GM18508 (cell line): ENCODE results near the gene AP1S2.
"Not testable (repeated sequence)": the region's sequence is repeated elsewhere in the genome, so short reads cannot be mapped to it uniquely, and the experiment has no call there.

Experiments used
- ATAC-seq: cut with Tn5 transposase; IDR thresholded peaks from one replicate; pipeline ENCODE4 v1.9.1; 2021; ENCODE audit warnings: moderate number of reproducible peaks; ENCODE audit not compliant: insufficient read depth, unreplicated experiment

Gene AP1S2

DNA sequence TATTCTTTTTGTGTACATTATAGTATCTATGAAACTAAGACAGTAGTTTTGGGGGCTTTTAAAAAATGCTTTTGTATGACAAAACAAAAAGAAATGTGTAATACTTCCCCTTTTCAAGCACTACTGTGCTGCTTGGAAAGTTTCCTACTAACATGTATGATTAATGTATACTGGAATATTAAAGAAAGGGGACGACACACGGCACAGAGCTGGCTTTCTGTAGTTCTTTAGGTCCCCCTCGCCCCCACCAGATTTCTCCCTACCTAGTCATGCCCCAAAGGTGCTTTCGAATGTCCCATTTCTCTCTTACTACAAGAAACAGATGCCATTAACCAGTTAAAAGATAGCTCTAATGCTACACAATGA, 1.6 kb upstream of the AP1S2 start:
- ATAC-seq: no peak

DNA sequence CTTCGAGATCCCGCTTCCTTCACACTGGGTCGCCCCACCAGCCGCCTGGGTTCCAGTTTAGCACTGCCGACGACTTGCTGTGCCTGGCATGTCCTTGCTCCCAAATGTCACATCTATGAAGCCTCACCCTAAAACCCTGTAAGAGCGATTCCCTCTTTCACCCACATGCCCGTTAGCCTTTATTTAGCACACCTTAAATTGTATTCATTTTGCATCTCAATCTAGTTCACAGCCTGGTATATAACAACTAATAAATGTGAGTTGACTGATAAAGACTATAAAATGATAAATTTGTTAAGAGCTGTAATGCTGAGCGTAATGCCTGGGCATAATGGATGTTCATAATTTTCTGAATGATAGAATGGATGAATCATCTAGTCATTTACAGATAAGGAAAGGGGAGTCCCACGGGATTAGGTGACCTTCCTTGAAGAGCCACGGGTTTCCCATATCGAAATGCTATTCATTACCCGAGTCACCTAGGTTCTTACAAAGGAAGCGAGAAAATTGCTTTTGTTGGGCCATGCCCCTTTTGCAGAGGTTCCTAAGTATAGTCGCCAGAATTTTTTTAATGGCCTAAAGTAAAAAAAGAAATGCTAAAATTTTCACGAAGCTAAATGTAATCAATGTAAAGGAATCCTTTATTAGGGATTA, 1.1 kb upstream of the AP1S2 start:
- ATAC-seq: no peak

DNA sequence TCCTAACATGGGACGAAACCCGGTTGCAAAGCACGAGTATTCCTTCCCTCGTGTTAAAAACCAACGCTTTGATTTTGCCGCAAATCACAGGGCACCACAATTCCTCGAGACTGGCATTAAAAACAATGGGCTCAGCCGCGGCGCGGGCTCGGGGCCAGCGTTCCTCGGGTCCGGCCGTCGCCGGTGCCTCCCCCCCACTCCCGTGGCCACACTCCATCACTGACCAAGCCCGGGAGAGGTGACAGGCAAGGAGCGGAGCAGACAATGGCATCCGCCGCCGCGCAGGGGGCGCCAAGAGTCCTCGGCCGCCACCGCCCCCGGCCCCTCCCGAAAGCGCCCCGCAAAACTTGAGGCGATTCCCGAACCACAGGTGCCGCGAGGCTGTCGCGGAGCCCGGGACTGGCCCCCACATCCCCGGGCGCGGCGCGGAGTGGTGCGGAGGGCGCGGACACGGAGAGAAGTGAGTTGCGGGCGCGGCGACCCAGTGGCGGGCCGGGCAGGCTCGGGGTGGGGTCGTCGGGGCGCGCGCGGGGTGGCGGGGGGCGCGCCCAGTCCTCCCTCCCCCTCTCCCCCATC, 445 bp downstream of the AP1S2 start:
- ATAC-seq: no peak

DNA sequence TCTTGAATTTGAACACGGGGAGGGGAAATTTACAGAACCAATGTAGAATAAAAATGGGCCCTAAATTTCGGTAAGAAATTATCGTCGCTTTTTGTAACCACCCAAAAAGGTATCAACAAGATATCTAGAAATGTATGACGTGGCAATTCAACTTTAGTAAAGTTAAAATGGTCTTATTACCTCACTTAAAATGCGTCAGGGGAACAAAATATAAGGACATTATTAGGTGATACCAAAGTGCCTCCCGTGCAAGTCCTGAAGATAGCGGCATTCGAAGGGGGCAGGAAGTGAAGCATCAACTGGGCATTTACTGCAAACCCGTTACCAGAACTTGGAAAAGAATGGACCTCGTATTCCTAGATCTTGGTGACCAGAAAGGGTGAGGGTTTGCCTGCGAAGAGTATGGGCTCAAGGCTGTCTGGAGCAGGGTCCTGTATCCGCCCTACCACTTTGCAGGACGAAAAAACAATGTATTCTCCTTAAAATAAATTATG, 980 bp downstream of the AP1S2 start:
- no peak for ATAC-seq

DNA sequence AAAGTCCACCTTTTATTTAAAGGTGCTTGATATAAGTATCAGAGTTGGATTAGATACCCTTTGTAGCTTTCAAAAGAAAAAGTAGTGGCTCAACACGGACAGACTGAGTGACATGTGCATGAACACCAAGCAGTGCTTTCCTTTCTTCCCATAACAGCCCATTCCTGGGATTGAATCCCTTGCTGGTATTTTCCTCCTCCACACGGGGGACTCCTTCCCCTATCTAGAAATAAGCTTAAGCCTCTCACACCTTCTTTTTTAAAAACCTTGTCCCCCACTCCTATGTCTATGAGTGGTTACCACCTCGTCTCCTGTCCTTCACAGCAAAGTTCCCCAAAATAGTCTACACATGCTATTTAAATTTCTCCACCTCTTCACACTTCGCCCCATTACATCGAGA, 5.1 kb downstream of the AP1S2 start:
- ATAC-seq: no peak

DNA sequence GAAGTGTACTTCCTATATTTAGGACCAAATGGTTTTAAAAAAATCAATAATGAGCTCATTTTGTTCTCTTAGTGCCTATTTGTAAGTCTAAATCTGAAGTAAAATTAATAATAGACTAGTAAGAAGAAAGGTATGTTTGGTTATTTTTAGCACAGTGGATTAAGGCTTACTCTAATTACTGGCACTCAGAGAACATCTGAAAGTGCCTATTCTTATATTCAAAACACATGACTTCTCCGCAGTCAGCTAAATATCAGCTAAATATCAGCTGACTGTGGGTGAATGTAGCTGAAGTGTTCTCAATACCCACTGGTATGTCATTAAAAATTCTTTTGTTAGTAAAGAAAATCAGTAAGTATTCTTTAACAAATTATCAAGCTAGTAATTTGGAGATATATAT, 6.0 kb downstream of the AP1S2 start:
- no peak for ATAC-seq

DNA sequence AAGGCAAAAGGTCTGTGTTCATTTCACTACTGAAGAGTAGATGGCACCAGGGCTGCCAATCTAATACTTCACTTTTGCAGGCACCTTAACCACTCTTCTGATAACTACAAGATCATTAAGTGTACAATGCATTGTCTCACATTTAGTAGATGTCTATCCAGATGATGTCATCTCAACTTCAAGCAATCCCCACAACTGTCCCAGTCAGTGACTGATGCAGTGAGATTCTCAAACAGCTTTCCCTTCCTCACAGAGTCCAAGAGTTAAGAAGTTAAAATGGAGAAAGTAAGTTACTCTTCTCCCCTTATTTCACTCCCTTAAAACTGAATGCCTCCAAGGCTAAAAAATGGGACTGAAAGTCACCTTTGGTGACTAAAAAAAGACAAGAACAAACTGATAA, 10.7 kb downstream of the AP1S2 start:
- ATAC-seq: no peak

DNA sequence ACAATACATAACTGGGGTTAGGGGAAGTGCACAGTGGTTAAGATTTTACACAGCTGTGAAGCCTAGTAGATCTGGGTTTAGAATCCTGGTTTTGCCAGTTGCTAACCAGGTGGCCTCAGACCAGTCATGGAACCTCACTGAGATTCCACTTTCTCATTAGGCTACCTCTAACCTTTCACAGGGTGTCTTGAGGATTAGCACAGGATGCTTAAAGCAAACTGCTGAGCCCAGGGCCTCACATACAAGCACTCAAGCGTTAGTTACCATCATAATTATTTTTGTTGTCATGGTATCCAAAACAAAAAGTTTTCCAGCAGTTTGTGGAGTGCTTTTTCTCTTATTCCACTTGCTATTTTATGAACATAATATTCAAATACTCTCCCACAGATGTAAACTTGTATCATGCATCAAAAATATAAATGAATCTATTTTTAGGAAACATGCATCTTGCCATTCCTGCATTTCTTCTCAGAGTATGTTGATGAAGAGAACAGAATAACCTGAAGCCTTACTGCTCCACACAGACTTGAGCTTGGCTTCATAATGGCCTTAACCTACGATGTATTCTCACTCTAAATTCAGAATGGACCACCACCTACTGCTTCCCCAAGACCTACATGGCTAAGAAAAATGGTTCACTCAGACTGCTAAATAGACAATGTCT, 12.6 kb downstream of the AP1S2 start:
- ATAC-seq: no peak

DNA sequence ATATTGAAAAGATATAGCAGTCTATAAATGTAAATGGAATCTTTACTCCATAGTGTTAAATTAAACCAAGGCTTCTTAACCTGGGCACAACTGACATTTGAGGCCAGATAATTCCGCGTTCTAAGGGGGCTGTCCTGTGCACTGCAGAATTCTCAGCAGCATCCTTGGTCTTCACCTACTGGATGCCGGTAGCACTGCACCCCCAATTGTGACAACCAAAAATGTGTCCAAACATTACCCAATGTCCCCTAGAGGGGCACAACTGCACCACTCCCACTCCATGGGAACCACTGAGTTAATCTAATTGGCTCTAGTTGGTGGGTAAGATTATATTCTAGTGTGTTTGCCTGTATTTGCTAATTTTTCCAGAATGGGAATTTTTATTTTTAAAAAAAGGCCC, 16.6 kb downstream of the AP1S2 start:
- no peak for ATAC-seq

DNA sequence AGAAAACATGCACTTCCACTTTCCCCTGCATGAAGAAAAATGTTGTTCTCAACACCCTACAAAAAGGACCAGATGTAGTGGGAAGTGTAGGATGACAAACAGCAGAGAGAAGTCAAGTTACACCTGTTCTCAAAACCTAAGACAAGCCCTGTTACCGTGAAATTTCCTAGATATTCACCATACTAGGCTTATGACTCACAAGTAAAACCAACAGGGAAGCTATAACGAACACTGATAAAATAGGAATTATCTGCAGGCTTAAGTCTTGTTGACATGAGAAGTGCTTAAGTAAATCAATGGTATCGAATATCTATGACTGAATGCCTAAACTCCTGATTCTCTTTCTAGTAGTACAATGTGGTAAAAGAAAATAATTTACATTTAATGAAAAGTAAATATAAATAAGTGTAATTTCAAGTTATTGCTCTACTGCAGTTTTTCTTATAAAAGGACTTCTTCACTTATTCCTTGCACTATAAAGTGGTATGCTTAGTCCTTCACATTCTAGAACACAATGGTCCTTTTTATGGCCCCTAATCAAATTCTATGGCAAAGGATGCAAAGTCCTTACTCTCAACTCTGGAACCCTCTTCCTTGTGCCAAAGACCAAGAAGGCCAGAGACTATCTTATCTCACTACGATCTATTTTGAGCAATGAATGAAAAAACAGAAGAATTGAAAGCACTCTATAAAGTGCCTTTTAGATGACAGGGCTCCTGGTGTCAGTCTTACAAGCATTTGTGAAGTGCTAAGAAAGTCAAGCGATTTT, 19.6 kb downstream of the AP1S2 start:
- ATAC-seq: no peak

DNA sequence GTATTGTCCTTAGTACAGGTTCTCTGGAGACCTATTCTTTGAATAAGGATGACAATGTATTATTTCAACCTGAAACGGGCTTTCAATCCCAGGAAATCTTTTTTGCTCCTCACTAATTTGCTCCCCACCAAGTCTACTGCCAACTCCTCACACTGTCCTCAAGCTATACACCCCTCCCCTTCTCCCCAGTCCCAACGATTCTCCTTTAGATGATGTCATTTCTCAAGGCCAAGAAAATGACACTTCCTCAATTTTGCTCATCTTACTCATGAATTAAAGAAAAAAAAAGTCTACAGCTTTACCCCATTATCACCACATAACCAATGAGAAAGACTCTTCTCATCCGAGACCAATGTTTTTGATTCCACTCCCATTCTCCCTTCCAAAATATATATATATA, 20.6 kb downstream of the AP1S2 start:
- ATAC-seq: no peak

DNA sequence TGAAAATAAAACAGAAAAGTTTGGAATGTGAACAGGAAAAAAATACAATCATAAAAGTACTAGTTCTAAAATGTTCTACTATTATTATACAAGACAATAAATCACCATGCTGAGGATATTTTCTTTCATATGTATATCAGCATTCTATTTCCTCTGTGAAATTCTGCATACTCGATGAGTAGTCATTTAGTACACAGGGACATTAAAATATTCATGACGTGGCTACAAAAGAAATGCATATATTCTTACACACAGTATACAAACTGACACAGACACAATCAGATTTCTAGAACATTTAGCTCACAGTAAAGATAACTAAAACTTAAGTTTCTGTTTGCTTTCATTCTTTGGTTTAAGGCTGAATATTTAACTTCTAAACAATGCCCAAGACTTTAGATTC, 23.3 kb downstream of the AP1S2 start:
- ATAC-seq: not testable (repeated sequence)

DNA sequence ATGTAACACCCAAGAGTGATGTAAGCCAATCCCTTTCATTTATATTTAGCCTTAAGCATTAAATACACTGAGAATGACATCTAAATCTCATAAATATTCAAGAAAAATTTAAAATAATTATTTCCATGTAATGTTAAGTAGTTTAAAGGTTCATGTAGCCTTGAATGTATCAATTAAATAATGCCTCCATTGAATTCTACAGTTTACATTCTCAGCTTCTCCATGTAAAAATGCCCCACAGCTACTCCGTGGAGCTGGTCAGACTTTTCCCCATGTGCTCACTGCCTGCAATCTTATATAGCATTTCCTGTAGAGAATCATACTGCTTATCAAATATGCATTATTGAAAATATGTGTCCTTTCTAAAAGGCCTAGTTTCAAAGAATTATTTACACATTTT, 25.4 kb downstream of the AP1S2 start:
- no peak for ATAC-seq

DNA sequence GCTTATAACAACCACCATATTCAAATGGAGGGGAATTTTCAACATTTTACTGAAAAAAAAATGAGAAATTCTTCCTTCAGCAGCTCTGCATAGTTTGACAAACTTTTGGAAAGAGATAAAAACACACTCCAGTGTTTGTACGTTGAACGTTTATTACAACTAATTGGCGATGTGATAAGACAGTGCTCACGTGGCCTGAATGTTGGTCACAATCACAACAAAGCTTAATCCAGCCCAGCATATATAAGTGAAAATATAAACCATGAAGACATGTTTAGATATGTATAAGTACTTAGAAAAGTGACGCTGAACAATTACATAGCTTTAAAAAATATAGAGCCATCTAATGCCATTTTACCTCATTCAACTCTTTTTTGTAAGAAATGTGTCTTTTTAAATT, 28.7 kb downstream of the AP1S2 start:
- ATAC-seq: no peak

DNA sequence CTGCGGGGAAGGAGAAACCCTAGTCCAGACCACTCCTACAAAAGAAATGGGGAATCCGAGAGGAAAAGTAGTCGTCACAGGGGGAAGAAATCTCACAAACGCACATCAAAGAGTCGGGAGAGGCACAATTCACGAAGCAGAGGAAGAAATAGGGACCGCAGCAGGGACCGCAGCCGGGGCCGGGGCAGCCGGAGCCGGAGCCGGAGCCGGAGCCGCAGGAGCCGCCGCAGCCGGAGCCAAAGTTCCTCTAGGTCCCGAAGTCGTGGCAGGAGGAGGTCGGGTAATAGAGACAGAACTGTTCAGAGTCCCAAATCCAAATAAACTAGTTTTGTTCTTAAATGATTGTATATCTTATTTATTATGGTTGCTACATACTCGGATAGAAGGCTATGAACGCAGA, 31.7 kb downstream of the AP1S2 start:
- ATAC-seq: no peak

DNA sequence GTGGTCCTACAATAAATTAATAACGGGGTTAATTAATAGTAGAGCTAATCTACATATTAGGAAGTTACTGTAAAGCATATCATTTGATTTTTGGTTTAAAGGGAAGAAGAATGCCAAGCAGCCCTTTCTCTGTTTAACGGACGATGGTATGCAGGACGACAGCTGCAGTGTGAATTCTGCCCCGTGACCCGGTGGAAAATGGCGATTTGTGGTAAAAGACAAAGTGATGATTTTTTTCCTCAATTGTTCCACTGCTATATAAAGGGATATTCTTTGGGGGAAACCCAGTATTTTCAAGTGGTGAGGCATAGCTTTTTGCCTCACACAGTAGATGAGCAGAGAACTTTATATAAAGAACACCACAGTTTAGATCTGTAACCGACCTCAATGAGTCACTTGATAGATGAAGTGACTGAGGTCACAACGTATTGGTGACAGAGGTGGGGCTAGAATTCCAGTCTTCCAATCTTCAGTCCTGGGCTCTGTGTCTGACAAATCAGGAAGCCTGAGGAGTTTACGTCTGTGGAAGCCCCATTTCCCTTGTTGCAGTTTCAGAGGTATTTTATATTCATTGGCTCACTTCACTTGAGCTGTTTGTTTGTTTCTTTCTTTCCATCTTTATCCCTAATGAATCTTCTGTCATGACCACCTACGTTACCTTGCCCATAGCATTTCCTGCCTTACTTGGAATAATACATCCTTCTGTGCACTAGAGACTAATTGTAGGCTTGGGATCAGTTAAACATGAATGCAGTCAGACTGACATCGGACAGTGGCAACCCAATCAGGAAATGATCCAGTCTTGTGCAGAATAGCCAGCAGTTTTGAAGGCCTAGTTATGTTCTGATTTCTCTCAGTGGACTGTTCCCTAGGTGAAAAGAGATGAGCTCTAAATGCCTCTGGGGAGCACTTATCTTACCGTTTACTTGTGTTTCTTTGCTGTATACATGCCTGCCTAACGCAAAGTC, 34.2 kb downstream of the AP1S2 start:
- ATAC-seq: no peak

DNA sequence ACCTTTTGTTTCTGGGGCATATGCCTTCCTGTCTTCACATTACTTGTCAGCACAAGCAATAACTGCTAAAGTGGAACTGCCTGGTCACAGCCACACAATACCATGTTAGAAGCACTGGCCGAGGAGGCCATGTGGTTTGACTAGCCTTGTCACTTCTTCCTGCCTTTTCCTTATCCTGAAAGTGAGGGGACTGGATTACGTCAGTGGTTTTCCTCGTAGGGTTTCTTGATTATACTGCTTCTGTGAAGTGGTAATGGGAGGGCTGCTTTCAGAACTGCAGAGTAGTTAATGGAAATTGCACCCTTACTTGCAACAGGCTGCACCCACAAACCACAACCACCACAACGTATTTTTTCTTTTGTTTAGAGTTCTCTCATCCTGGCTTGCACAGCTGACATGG, 37.7 kb downstream of the AP1S2 start:
- no peak for ATAC-seq

DNA sequence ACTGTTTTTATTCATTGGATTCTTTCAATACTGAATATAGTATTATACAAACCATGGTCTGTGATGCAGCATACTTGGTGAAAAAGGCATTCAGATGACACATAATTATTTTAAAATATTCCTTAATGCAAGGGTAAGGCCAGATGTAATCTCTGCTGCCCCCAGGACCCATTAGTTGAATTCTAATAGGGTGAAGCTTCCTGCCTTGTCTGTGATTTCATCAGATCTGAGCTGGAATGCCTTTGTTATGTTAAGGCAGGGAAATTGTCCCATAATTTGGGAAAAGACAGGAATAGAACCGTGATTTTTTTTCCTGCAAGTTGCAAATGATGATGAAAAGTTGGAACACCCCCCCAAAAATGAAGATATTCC, 38.2 kb downstream of the AP1S2 start:
- ATAC-seq: no peak

DNA sequence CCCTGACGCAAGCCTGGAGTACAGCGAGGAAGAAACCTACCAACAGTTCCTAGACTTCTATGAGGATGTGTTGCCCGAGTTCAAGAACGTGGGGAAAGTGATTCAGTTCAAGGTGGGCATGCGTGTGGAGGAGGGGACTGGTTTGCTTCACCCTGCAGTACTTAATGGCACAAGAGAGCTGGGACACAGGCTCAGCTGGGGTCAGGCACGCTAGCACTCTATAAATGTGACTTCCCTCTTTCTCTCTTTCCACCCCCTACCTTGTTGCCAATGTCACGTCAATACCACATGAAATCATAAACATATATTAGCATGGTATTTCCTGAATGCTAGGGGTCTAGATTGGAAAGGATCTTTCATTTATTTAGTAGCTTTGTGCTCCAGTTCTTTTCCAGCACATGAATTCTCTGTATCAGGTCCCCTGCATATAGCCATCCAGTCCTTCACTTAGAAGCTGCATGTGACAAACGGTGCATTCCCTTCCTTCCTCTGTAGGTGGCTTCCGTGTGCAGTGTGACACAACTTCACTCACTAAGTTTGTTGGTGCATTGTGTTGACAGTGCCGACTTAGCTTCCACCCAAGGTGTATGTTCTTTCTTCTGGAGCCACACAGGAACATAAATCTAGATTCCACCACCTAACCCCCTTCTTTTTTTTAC, 38.7 kb downstream of the AP1S2 start:
- no peak for ATAC-seq
